HCT116 (cell line): ENCODE results near the gene TSG101. TPM values are rescaled to one million over a fixed set of nuclear protein-coding genes. Genes with fewer than 3 reads are reported as not detected.

Experiments used
- ATAC-seq: fragments of 200-7000 bp; cut with Tn5 transposase; 2 replicates; pipeline ENCODE4 v1.9.1; 2020; ENCODE audit warnings: mild to moderate bottlenecking, moderate library complexity
- BruUV-seq: library from RNA; stranded (reverse); fragments of 400-500 nt; replicated peaks from 2 replicates; lab custom pipeline; 2021; lab: Mats Ljungman, UMichigan
- CTCF ChIA-PET: fragments of 300-600 bp; sonication (Branson Sonifier 250); formaldehyde crosslinking; loops from one replicate; lab custom pipeline; 2021; ENCODE audit warnings: antibody characterized with exemption; lab: Charles Lee
- POLR2A ChIA-PET: fragments of 300-600, 350-600 bp; sonication (Branson Sonifier 250); formaldehyde crosslinking; loops from one replicate; lab custom pipeline; 2021; ENCODE audit warnings: antibody characterized with exemption; lab: Charles Lee
- RAD21 ChIA-PET, 2 experiments: fragments of 300-600 bp; sonication (Branson Sonifier 250); formaldehyde crosslinking; loops; one replicate each; lab custom pipeline; 2023; ENCODE audit warnings: low total read pairs in 2 of 2; ENCODE audit not compliant: uncharacterized antibody in 2 of 2, unreplicated experiment in 2 of 2, low non-redundant PET in 1 of 2; lab: Charles Lee
- DNase-seq: peaks from one replicate; pipeline ENCODE4 v3.0.0-alpha.2; 2010; ENCODE audit warnings: low read depth, low spot score
- H2AFZ ChIP-seq: fragments of 200-600 bp; shearing (Covaris generic), sonication (generic); 2 replicates; pipeline ENCODE4 v1.6.1; 2017; ENCODE audit warnings: low read depth, mixed run types, mixed read lengths, antibody characterized with exemption, low read length; ENCODE audit not compliant: poor library complexity, severe bottlenecking
- H3K27ac ChIP-seq: 2 replicates; pipeline ENCODE4 v1.5.1; 2012; ENCODE audit warnings: low read depth, low read length
- H3K27me3 ChIP-seq: fragments of 200-600 bp; sonication (generic); 2 replicates; pipeline ENCODE4 v1.6.1; 2016; ENCODE audit warnings: mixed run types, low read length, mixed read lengths; ENCODE audit not compliant: insufficient read depth
- H3K36me3 ChIP-seq, 2 experiments: fragments of 200-500 bp in 1 of 2; fragments of 200-600 bp in 1 of 2; sonication (Bioruptor generic) in 1 of 2; sonication (generic) in 1 of 2; 2 replicates each; pipeline versions ENCODE4 v1.5.1 to v1.6.1; 2014 to 2016; ENCODE audit warnings: low read length in 2 of 2, inconsistent platforms in 1 of 2, mixed read lengths in 1 of 2, mixed run types in 1 of 2; ENCODE audit not compliant: insufficient read depth in 2 of 2, control insufficient read depth in 1 of 2
- H3K4me1 ChIP-seq, 2 experiments: fragments of 200-600 bp in 1 of 2; sonication (generic) in 1 of 2; 2 replicates each; pipeline versions ENCODE4 v1.5.1 to v1.6.1; 2012 to 2017; ENCODE audit warnings: low read length in 2 of 2, inconsistent platforms in 1 of 2, mild to moderate bottlenecking in 1 of 2, mixed read lengths in 1 of 2, mixed run types in 1 of 2, moderate library complexity in 1 of 2; ENCODE audit not compliant: insufficient read depth in 2 of 2, control insufficient read depth in 1 of 2
- H3K4me2 ChIP-seq: fragments of 200-600 bp; sonication (generic); 2 replicates; pipeline ENCODE4 v1.6.1; 2017; ENCODE audit warnings: mixed run types, low read length, mixed read lengths
- H3K4me3 ChIP-seq, 2 experiments: fragments of 200-600 bp in 1 of 2; sonication (generic) in 1 of 2; replicated peaks in 1 of 2; 2 replicates each; pipeline ENCODE4 v1.5.1; 2011 to 2016; ENCODE audit warnings: low read length in 2 of 2, control low read depth in 1 of 2, low read depth in 1 of 2, mild to moderate bottlenecking in 1 of 2, mixed read lengths in 1 of 2, mixed run types in 1 of 2
- H3K79me2 ChIP-seq: fragments of 200-600 bp; sonication (generic); 2 replicates; pipeline ENCODE4 v1.6.1; 2017; ENCODE audit warnings: mild to moderate bottlenecking, mixed run types, low read length, moderate library complexity, mixed read lengths; ENCODE audit not compliant: insufficient read depth
- H3K9ac ChIP-seq: fragments of 200-600 bp; sonication (generic); 2 replicates; pipeline ENCODE4 v1.6.1; 2016; ENCODE audit warnings: low read length, mixed read lengths
- H3K9me2 ChIP-seq: fragments of 200-600 bp; sonication (generic), shearing (Covaris generic); 2 replicates; pipeline ENCODE4 v1.6.1; 2017; ENCODE audit warnings: mixed run types, mild to moderate bottlenecking, moderate library complexity; ENCODE audit not compliant: insufficient read depth
- H3K9me3 ChIP-seq, 2 experiments: fragments of 200-500 bp in 1 of 2; fragments of 200-600 bp in 1 of 2; sonication (Bioruptor generic) in 1 of 2; sonication (generic) in 1 of 2; 2 replicates each; pipeline ENCODE4 v1.6.1; 2014 to 2017; ENCODE audit warnings: low read length in 2 of 2, mixed read lengths in 2 of 2, inconsistent platforms in 1 of 2, low read depth in 1 of 2, mild to moderate bottlenecking in 1 of 2, mixed run types in 1 of 2, moderate library complexity in 1 of 2; ENCODE audit not compliant: control insufficient read depth in 1 of 2, insufficient read depth in 1 of 2
- H4K20me1 ChIP-seq: fragments of 200-600 bp; sonication (generic), shearing (Covaris generic); 2 replicates; pipeline ENCODE4 v1.6.1; 2017; ENCODE audit warnings: mixed run types, mild to moderate bottlenecking, moderate library complexity; ENCODE audit not compliant: insufficient read depth
- CBX3 ChIP-seq: IDR thresholded peaks from 2 replicates; pipeline ENCODE4 v1.6.1; 2012; ENCODE audit warnings: low read depth
- FOSL1 ChIP-seq: IDR thresholded peaks from 2 replicates; pipeline ENCODE4 v1.6.1; 2012; ENCODE audit warnings: low read depth
- POLR2A ChIP-seq: IDR thresholded peaks from 2 replicates; pipeline ENCODE4 v1.7.0; 2011; ENCODE audit warnings: borderline replicate concordance; ENCODE audit not compliant: insufficient read depth, insufficient read length; ENCODE audit errors: extremely low read depth
- SRF ChIP-seq: IDR thresholded peaks from 2 replicates; pipeline ENCODE4 v1.6.1; 2012; ENCODE audit warnings: low read depth
- ZNF274 ChIP-seq: fragments of 200-500 bp; sonication (Bioruptor generic); IDR thresholded peaks from 2 replicates; pipeline ENCODE4 v1.6.1; 2014; ENCODE audit warnings: mild to moderate bottlenecking, low read depth, low read length, inconsistent platforms
- intact Hi-C: fragments of 100-400 bp; cut with micrococcal nuclease; formaldehyde crosslinking; loops from 2 replicates; pipeline ENCODE4 v1.10.0; 2022
- total RNA-seq: library from RNA; stranded (reverse); gene quantifications from one replicate; pipeline ENCODE4 v1.2.1, GENCODE V29; 2021; ENCODE audit not compliant: unreplicated experiment
- TF ChIP-seq, protein P1 (sequence below): IDR thresholded peaks from 2 replicates; pipeline ENCODE4 v1.6.1; 2012
- TF ChIP-seq, protein P2 (sequence below): IDR thresholded peaks from 2 replicates; pipeline ENCODE4 v1.6.1; 2012; ENCODE audit warnings: low read depth
- TF ChIP-seq, protein P3 (sequence below): IDR thresholded peaks from 2 replicates; pipeline ENCODE4 v1.6.1; 2011; ENCODE audit warnings: mild to moderate bottlenecking, low read length, moderate library complexity; ENCODE audit not compliant: insufficient replicate concordance; ENCODE audit errors: extremely low read depth

The TSG101 gene
- total RNA-seq, 1 experiment from 2014 or later: 61.9 TPM

DNA sequence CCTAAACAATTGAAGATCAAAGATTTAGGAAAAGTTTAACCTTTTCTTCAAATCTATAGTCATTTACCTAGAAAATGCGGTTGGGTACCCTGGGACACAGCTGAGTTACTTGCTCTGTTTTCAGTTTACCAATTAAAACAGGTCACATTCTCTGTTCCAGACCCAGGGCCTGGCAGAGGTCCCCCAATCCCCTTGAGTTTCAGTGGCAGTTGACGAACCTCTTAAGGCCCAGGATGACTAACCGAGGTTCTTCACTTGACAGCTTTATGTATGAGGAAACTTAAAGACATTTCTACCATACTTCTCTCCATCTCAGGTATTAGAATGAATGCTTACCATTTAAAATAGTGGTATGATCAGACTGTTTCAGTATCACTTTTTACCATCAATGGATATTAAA is 54.7 kb downstream of the TSG101 start:
- Histone ChIP-seq H3K36me3 (no peaks in the 10 kb centered on the region), H3K4me3 (no peak overlapping the region), H4K20me1 (no peaks in the 10 kb centered on the region), H2AFZ (no peak overlapping the region), H3K27me3 (no peaks in the 10 kb centered on the region), H3K27ac (no peak overlapping the region), H3K79me2 (no peaks in the 10 kb centered on the region), H3K9me3 (no peaks in the 10 kb centered on the region), H3K4me1 (no peaks in the 10 kb centered on the region), H3K4me2 (no peak overlapping the region), H3K9ac (no peak overlapping the region), H3K9me2 (no peaks in the 10 kb centered on the region)
- ATAC-seq (no peak), DNase-seq (no peak)
- ChIA-PET RAD21 (no interaction called here), POLR2A (no interaction called here), CTCF (no interaction called here)
- BruUV-seq: no TSS peak
- intact Hi-C loops: no loop called here
- TF ChIP-seq, protein P1, sequence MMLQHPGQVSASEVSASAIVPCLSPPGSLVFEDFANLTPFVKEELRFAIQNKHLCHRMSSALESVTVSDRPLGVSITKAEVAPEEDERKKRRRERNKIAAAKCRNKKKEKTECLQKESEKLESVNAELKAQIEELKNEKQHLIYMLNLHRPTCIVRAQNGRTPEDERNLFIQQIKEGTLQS: no peak
- TF ChIP-seq POLR2A: no peak
- no peak for TF ChIP-seq SRF
- TF ChIP-seq, protein P2, sequence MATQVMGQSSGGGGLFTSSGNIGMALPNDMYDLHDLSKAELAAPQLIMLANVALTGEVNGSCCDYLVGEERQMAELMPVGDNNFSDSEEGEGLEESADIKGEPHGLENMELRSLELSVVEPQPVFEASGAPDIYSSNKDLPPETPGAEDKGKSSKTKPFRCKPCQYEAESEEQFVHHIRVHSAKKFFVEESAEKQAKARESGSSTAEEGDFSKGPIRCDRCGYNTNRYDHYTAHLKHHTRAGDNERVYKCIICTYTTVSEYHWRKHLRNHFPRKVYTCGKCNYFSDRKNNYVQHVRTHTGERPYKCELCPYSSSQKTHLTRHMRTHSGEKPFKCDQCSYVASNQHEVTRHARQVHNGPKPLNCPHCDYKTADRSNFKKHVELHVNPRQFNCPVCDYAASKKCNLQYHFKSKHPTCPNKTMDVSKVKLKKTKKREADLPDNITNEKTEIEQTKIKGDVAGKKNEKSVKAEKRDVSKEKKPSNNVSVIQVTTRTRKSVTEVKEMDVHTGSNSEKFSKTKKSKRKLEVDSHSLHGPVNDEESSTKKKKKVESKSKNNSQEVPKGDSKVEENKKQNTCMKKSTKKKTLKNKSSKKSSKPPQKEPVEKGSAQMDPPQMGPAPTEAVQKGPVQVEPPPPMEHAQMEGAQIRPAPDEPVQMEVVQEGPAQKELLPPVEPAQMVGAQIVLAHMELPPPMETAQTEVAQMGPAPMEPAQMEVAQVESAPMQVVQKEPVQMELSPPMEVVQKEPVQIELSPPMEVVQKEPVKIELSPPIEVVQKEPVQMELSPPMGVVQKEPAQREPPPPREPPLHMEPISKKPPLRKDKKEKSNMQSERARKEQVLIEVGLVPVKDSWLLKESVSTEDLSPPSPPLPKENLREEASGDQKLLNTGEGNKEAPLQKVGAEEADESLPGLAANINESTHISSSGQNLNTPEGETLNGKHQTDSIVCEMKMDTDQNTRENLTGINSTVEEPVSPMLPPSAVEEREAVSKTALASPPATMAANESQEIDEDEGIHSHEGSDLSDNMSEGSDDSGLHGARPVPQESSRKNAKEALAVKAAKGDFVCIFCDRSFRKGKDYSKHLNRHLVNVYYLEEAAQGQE: no peak
- TF ChIP-seq CBX3: no peak

DNA sequence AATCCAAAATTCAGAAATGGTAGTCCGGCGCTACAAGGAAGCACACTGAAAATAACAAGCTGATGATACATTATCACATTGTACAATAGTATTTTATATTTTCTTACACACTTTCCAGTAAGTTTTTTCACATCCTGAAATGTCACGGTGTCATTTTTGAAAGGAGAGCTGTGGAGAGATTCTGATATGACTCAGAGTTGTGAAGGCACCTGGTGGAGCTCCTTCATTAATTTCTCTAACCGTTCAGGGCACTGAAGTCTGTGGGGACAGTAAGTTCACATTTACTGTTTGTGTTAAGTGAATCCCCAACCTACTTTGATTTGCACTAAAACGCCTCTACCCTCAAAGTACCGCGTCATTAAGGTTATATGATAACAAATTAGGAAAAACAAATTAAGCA is 57.8 kb downstream of the TSG101 start:
- Histone ChIP-seq H3K36me3 (no peaks in the 10 kb centered on the region), H2AFZ (no peak overlapping the region), H3K4me1 (no peaks in the 10 kb centered on the region), H3K9me2 (no peaks in the 10 kb centered on the region), H3K4me2 (no peak overlapping the region), H3K9me3 (no peaks in the 10 kb centered on the region), H4K20me1 (no peaks in the 10 kb centered on the region), H3K79me2 (no peaks in the 10 kb centered on the region), H3K4me3 (no peak overlapping the region), H3K9ac (no peak overlapping the region), H3K27ac (no peak overlapping the region), H3K27me3 (no peaks in the 10 kb centered on the region)
- ChIA-PET POLR2A (no interaction called here), CTCF (interaction anchor here (1.0 kb wide), 1 partner anchor 225 kb away, joined by 3 read pairs; no protein-coding TSS in a partner anchor), RAD21 (interaction anchor here in 1 of 2 experiments (0.7 kb wide), 1 partner anchor 28 kb away, joined by 3 read pairs; no protein-coding TSS in a partner anchor)
- TF ChIP-seq, protein P1: no peak
- TF ChIP-seq, protein P3, sequence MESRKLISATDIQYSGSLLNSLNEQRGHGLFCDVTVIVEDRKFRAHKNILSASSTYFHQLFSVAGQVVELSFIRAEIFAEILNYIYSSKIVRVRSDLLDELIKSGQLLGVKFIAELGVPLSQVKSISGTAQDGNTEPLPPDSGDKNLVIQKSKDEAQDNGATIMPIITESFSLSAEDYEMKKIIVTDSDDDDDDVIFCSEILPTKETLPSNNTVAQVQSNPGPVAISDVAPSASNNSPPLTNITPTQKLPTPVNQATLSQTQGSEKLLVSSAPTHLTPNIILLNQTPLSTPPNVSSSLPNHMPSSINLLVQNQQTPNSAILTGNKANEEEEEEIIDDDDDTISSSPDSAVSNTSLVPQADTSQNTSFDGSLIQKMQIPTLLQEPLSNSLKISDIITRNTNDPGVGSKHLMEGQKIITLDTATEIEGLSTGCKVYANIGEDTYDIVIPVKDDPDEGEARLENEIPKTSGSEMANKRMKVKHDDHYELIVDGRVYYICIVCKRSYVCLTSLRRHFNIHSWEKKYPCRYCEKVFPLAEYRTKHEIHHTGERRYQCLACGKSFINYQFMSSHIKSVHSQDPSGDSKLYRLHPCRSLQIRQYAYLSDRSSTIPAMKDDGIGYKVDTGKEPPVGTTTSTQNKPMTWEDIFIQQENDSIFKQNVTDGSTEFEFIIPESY: no peak
- TF ChIP-seq FOSL1 (no peak), ZNF274 (no peak)
- intact Hi-C loops: no loop called here
- no TSS peak for BruUV-seq
- no peak for ATAC-seq
- DNase-seq: no peak
